Endothelial cell of umbilical vein (primary cell): ENCODE data around the gene PKDCC. TPM values are rescaled to one million over a fixed set of nuclear protein-coding genes. Genes with fewer than 3 reads are reported as not detected.

ENCODE experiments used
- BruUV-seq: library from RNA; stranded (reverse); fragments of 400-500 nt; replicated peaks from 2 replicates; lab custom pipeline; 2021; lab: Mats Ljungman, UMichigan
- CTCF ChIA-PET: fragments of 300-600, 350-600 bp; sonication (Branson Sonifier 250); formaldehyde crosslinking; loops from one replicate; lab custom pipeline; 2021; ENCODE audit warnings: antibody characterized with exemption, inconsistent platforms; lab: Charles Lee
- POLR2A ChIA-PET: fragments of 300-600, 350-600 bp; sonication (Branson Sonifier 250); formaldehyde crosslinking; loops from one replicate; lab custom pipeline; 2021; ENCODE audit warnings: antibody characterized with exemption, inconsistent platforms; lab: Charles Lee
- DNase-seq: peaks from one replicate; pipeline ENCODE4 v3.0.0-alpha.2; 2011; ENCODE audit warnings: low read depth, low spot score
- FAIRE-seq: peaks from 2 replicates; lab custom pipeline; 2011; peaks lifted over from hg19 to GRCh38; lab: Jason Lieb, UNC
- H2AFZ ChIP-seq: 2 replicates; pipeline ENCODE4 v1.6.0; 2012; ENCODE audit warnings: low read depth, low read length, control low read depth, inconsistent platforms
- H3K27ac ChIP-seq: 2 replicates; pipeline ENCODE4 v1.5.1; 2011; ENCODE audit warnings: low read depth, mild to moderate bottlenecking, control low read depth, low read length, moderate library complexity; ENCODE audit not compliant: insufficient read depth
- H3K27me3 ChIP-seq, 2 experiments: 2 replicates each; pipeline versions ENCODE4 v1.6.0 to v1.6.1; 2011; ENCODE audit warnings: low read length in 2 of 2, mixed read lengths in 1 of 2; ENCODE audit not compliant: control insufficient read depth in 2 of 2, insufficient read depth in 2 of 2
- H3K36me3 ChIP-seq, 2 experiments: 2 replicates in 1 of 2; 3 replicates in 1 of 2; pipeline ENCODE4 v1.5.1; 2011; ENCODE audit warnings: low read length in 2 of 2, mild to moderate bottlenecking in 1 of 2, moderate library complexity in 1 of 2; ENCODE audit not compliant: control insufficient read depth in 2 of 2, insufficient read depth in 2 of 2; ENCODE audit errors: extremely low read depth in 1 of 2
- H3K4me1 ChIP-seq: 3 replicates; pipeline ENCODE4 v1.5.1; 2011; ENCODE audit warnings: mild to moderate bottlenecking, low read length; ENCODE audit not compliant: control insufficient read depth, insufficient read depth; ENCODE audit errors: extremely low read depth
- H3K4me2 ChIP-seq: 2 replicates; pipeline ENCODE4 v1.6.1; 2011; ENCODE audit warnings: low read length, control low read depth, mixed read lengths; ENCODE audit not compliant: insufficient read depth
- H3K4me3 ChIP-seq, 3 experiments: fragments of 200-600 bp in 1 of 3; sonication (generic), shearing (Covaris generic) in 1 of 3; replicated peaks in 1 of 3; 2 replicates each; pipeline ENCODE4 v1.5.1; 2011 to 2016; ENCODE audit warnings: control low read depth in 3 of 3, low read length in 3 of 3, mild to moderate bottlenecking in 2 of 3, inconsistent platforms in 1 of 3, low read depth in 1 of 3, moderate library complexity in 1 of 3; ENCODE audit not compliant: insufficient read depth in 1 of 3
- H3K79me2 ChIP-seq: 2 replicates; pipeline ENCODE4 v1.6.0; 2012; ENCODE audit warnings: low read length, inconsistent platforms; ENCODE audit not compliant: control insufficient read depth, insufficient read depth
- H3K9ac ChIP-seq: replicated peaks from 2 replicates; pipeline ENCODE3; 2011; ENCODE audit warnings: low read length, control low read depth; ENCODE audit not compliant: insufficient read depth; ENCODE audit errors: extremely low read depth
- H3K9me1 ChIP-seq: replicated peaks from 3 replicates; pipeline ENCODE4 v1.6.0; 2011; ENCODE audit warnings: mild to moderate bottlenecking, low read length; ENCODE audit not compliant: control insufficient read depth, insufficient read depth; ENCODE audit errors: extremely low read depth
- H3K9me3 ChIP-seq: replicated peaks from 2 replicates; pipeline ENCODE4 v1.5.1; 2012; ENCODE audit warnings: low read length, inconsistent platforms; ENCODE audit not compliant: control insufficient read depth, insufficient read depth
- H4K20me1 ChIP-seq: replicated peaks from 2 replicates; pipeline ENCODE3; 2011; ENCODE audit warnings: mild to moderate bottlenecking, low read length; ENCODE audit not compliant: control insufficient read depth, insufficient read depth; ENCODE audit errors: extremely low read depth
- CTCF ChIP-seq, 2 donors: IDR thresholded peaks; 1 replicate in 1 of 2; 2 replicates in 1 of 2; pipeline ENCODE4 v1.5.1; 2011; ENCODE audit warnings: low read length in 2 of 2, mild to moderate bottlenecking in 2 of 2, moderate library complexity in 2 of 2, control low read depth in 1 of 2, inconsistent platforms in 1 of 2, low read depth in 1 of 2; ENCODE audit not compliant: insufficient read depth in 1 of 2; ENCODE audit errors: extremely low read depth in 1 of 2
- EZH2 ChIP-seq: IDR thresholded peaks from 2 replicates; pipeline ENCODE4 v1.6.1; 2012; ENCODE audit warnings: borderline replicate concordance, low read depth, mild to moderate bottlenecking, moderate library complexity, low read length, inconsistent platforms; ENCODE audit not compliant: severe bottlenecking
- FOS ChIP-seq: IDR thresholded peaks from 2 replicates; pipeline ENCODE4 v1.6.1; 2011; ENCODE audit warnings: mild to moderate bottlenecking, low read length, moderate library complexity, borderline replicate concordance; ENCODE audit not compliant: insufficient read depth
- MAX ChIP-seq: IDR thresholded peaks from 2 replicates; pipeline ENCODE4 v1.6.1; 2011; ENCODE audit not compliant: insufficient read depth, insufficient read length
- MYC ChIP-seq: IDR thresholded peaks from one replicate; pipeline ENCODE4 v1.6.1; 2011; ENCODE audit warnings: mild to moderate bottlenecking, low read depth, low read length
- POLR2A ChIP-seq: IDR thresholded peaks from 2 replicates; pipeline ENCODE4 v1.6.1; 2012; ENCODE audit warnings: low read depth, mild to moderate bottlenecking, control low read depth, low read length
- dilution Hi-C: fragments of 300-500 bp; cut with MboI; formaldehyde crosslinking; loops from one replicate; pipeline ENCODE4 v1.15.0; 2019; ENCODE audit warnings: low sequenced_read_pairs; ENCODE audit not compliant: extremely low pct_ligation_motif_present
- intact Hi-C: fragments of 100-400 bp; cut with micrococcal nuclease; formaldehyde crosslinking; loops from one replicate; pipeline ENCODE4 v1.10.0; 2022
- polyA plus RNA-seq, 4 experiments: library from polyadenylated mRNA; depleted of rRNA in 3 of 4; stranded (reverse) in 3 of 4; unstranded in 1 of 4; fragments of >200 nt; gene quantifications; 2 replicates each; pipeline versions ENCODE4 v1.2.1 to v1.2.3, GENCODE V29; 2011 to 2012; ENCODE audit warnings: missing spikeins in 1 of 4
- total RNA-seq: library from RNA; stranded (reverse); gene quantifications from 2 replicates; pipeline ENCODE4 v1.2.3, GENCODE V29; 2021

PKDCC gene
- total and polyA plus RNA-seq, 2 donors (not counting 3 experiments of a cell fraction or from before 2014, with no cell fraction given) = 3.0 to 5.9 TPM

- H3K4me3 ChIP-seq = no peak overlapping the region
- dilution Hi-C loops (no loop called here), intact Hi-C loops (no loop called here)
- H3K79me2 ChIP-seq = no peaks in the 10 kb centered on the region
- H3K4me2 ChIP-seq = no peak overlapping the region
- DNase-seq = peak; percentile 16
- no TSS peak for BruUV-seq
- H2AFZ ChIP-seq = no peak overlapping the region
- peaks cover 6 to 8% of the 10 kb centered on the region in 2 experiments for H3K27me3 ChIP-seq
- no peaks in the 10 kb centered on the region for H3K9me1 ChIP-seq
- no peaks in the 10 kb centered on the region for H4K20me1 ChIP-seq
- no peak for FAIRE-seq
- no peaks in the 10 kb centered on the region for H3K9me3 ChIP-seq
- H3K36me3 ChIP-seq = no peaks in the 10 kb centered on the region
- POLR2A ChIA-PET = no interaction called here
- H3K9ac ChIP-seq = no peak overlapping the region
- no peak overlapping the region for H3K27ac ChIP-seq
- no peaks in the 10 kb centered on the region for H3K4me1 ChIP-seq
- TF ChIP-seq FOS = no peak
- CTCF ChIA-PET = interaction anchor here (1.0 to 1.6 kb wide), 3 partner anchors 19 to 129 kb away, joined by 3 to 6 read pairs (median 5); no protein-coding TSS in a partner anchor
Observed at GRCh38 chr2:41998186-41999127, 49.4 kb upstream of the PKDCC start.

- peaks cover 6 to 8% of the 10 kb centered on the region in 2 experiments for H3K27me3 ChIP-seq
- no peaks in the 10 kb centered on the region for H3K79me2 ChIP-seq
- no TSS peak for BruUV-seq
- no peak overlapping the region for H3K27ac ChIP-seq
- POLR2A ChIA-PET = no interaction called here
- dilution Hi-C loops (no loop called here), intact Hi-C loops (no loop called here)
- no peaks in the 10 kb centered on the region for H3K9me3 ChIP-seq
- H3K9me1 ChIP-seq = no peaks in the 10 kb centered on the region
- no peak for DNase-seq
- H3K4me2 ChIP-seq = no peak overlapping the region
- H4K20me1 ChIP-seq = no peaks in the 10 kb centered on the region
- H2AFZ ChIP-seq = no peak overlapping the region
- no peak for FAIRE-seq
- no peak overlapping the region for H3K4me3 ChIP-seq
- H3K36me3 ChIP-seq = no peaks in the 10 kb centered on the region
- H3K9ac ChIP-seq = no peak overlapping the region
- TF ChIP-seq MAX (no peak), MYC (no peak), POLR2A (no peak), EZH2 (no peak), CTCF (IDR thresholded peaks at IDR 0.05; ENCODE audit: extremely low read depth in 1 of 2, insufficient read depth in 1 of 2, low read depth in 1 of 2, low read length in 2 of 2) (no peak)
- no peaks in the 10 kb centered on the region for H3K4me1 ChIP-seq
- CTCF ChIA-PET = interaction anchor here (1.0 to 1.6 kb wide), 3 partner anchors 18 to 130 kb away, joined by 3 to 6 read pairs (median 5); no protein-coding TSS in a partner anchor
Observed at GRCh38 chr2:41999128-41999480, 48.7 kb upstream of the PKDCC start.
